ENCODE data around the gene SLC44A4.
A peak's percentile ranks its signal among the peaks of the same experiment; 100 is the strongest.

- TF ChIP-seq RFX5 (IDR thresholded peaks at IDR 0.05; ENCODE audit: low read length) (no peak), MAX (IDR thresholded peaks at IDR 0.05; ENCODE audit: low read depth) (peak; percentile 64), CTCF (IDR thresholded peaks at IDR 0.05) (0 out of 2 replicates have a peak, but pooled peaks have one; percentile 7), RAD21 (IDR thresholded peaks at IDR 0.05; ENCODE audit: low read length) (peak; percentile 67)
- TF ChIP-seq, protein P1, sequence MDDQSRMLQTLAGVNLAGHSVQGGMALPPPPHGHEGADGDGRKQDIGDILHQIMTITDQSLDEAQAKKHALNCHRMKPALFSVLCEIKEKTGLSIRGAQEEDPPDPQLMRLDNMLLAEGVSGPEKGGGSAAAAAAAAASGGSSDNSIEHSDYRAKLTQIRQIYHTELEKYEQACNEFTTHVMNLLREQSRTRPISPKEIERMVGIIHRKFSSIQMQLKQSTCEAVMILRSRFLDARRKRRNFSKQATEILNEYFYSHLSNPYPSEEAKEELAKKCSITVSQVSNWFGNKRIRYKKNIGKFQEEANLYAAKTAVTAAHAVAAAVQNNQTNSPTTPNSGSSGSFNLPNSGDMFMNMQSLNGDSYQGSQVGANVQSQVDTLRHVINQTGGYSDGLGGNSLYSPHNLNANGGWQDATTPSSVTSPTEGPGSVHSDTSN (IDR thresholded peaks at IDR 0.05): peak; percentile 12; the same call in 1 of the 2 replicates
Measured at GRCh38 chr6:31901953-31902643, 23.3 kb upstream of the SLC44A4 start, which contains the start of gene ZBTB12.
